Lower leg skin (tissue), 3 donors: ENCODE data around the gene COX10.
"Not testable (repeated sequence)": the region's sequence is repeated elsewhere in the genome, so short reads cannot be mapped to it uniquely, and the experiment has no call there.

ENCODE experiments used
- POLR2A ChIP-seq, 2 donors: fragments of 450-650 bp; IDR thresholded peaks; one replicate each; pipeline ENCODE4 v1.6.1; 2016 to 2017; ENCODE audit warnings: antibody characterized with exemption in 2 of 2, mild to moderate bottlenecking in 1 of 2, moderate library complexity in 1 of 2
- TF ChIP-seq, protein P1 (sequence below), 3 donors: fragments of 450-650 bp; IDR thresholded peaks; one replicate each; pipeline ENCODE4 v1.5.1; 2016; ENCODE audit warnings: antibody characterized with exemption in 3 of 3, mild to moderate bottlenecking in 3 of 3, moderate library complexity in 2 of 3

DNA sequence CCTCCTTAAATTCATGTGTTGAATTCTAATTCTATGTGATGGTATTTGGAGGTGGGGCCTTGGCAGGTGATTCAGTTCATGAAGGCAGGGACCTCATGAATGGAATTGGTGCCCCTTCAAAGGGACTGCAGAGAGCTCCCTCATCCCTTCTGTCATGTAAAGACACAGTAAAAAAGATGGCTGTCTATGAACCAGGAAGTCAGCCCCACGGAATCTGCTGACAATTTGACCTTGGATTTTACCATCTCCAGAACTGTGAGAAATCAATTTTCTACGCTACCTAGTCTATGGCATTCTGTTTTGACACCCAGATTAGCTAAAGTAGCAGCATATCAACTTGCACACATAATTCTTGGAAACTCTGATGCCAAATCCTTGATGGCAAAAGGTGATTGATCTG, 165.7 kb downstream of the COX10 start:
- TF ChIP-seq, protein P1, sequence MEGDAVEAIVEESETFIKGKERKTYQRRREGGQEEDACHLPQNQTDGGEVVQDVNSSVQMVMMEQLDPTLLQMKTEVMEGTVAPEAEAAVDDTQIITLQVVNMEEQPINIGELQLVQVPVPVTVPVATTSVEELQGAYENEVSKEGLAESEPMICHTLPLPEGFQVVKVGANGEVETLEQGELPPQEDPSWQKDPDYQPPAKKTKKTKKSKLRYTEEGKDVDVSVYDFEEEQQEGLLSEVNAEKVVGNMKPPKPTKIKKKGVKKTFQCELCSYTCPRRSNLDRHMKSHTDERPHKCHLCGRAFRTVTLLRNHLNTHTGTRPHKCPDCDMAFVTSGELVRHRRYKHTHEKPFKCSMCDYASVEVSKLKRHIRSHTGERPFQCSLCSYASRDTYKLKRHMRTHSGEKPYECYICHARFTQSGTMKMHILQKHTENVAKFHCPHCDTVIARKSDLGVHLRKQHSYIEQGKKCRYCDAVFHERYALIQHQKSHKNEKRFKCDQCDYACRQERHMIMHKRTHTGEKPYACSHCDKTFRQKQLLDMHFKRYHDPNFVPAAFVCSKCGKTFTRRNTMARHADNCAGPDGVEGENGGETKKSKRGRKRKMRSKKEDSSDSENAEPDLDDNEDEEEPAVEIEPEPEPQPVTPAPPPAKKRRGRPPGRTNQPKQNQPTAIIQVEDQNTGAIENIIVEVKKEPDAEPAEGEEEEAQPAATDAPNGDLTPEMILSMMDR (IDR thresholded peaks at IDR 0.05), result not testable (repeated sequence)
- TF ChIP-seq POLR2A (IDR thresholded peaks at IDR 0.05), result not testable (repeated sequence)
